ENCODE measurements around the gene SYNGR3.

GRCh38 chr16:2001035-2001434 lies 11.3 kb downstream of the SYNGR3 start:
- TF ChIP-seq CTCF (conservative IDR thresholded peaks at IDR 0.05 in 1 of 2, IDR thresholded peaks at IDR 0.05 in 1 of 2; ENCODE audit: extremely low read depth in 1 of 2, insufficient read depth in 1 of 2, low read depth in 1 of 2, low read length in 2 of 2) (no peak), EZH2 (IDR thresholded peaks at IDR 0.05; ENCODE audit: borderline replicate concordance, low read length) (no peak)
